WTC11 (cell line): Measurements from ENCODE around the gene EYS. TPM values are rescaled to one million over a fixed set of nuclear protein-coding genes. Genes with fewer than 3 reads are reported as not detected.

Source experiments
- ATAC-seq: fragments of 200-7000 bp; cut with Tn5 transposase; 2 replicates; pipeline ENCODE4 v1.10.0; 2021; ENCODE audit warnings: mild to moderate bottlenecking, moderate library complexity
- CTCF ChIA-PET: fragments of 300-600 bp; sonication (Branson Sonifier 250); formaldehyde crosslinking; loops from one replicate; lab custom pipeline; 2021; ENCODE audit warnings: antibody characterized with exemption; lab: Charles Lee
- POLR2A ChIA-PET: fragments of 350-600 bp; sonication (Branson Sonifier 250); formaldehyde crosslinking; loops from one replicate; lab custom pipeline; 2021; ENCODE audit warnings: antibody characterized with exemption; lab: Charles Lee
- DNase-seq: peaks from one replicate; pipeline ENCODE4 v3.0.0; 2021; ENCODE audit warnings: low spot score
- H3K27ac Mint-ChIP-seq: 2 replicates; pipeline ENCODE4 v1.8.0; 2021; ENCODE audit warnings: mixed read lengths
- H3K27me3 Mint-ChIP-seq: 2 replicates; pipeline ENCODE4 v1.8.0; 2021; ENCODE audit warnings: low read depth, mild to moderate bottlenecking, moderate library complexity, mixed read lengths
- H3K36me3 Mint-ChIP-seq: 2 replicates; pipeline ENCODE4 v1.8.0; 2021; ENCODE audit warnings: mixed read lengths
- H3K4me1 Mint-ChIP-seq: 2 replicates; pipeline ENCODE4 v1.8.0; 2022; ENCODE audit warnings: mixed read lengths
- H3K4me3 Mint-ChIP-seq: 2 replicates; pipeline ENCODE4 v1.8.0; 2021; ENCODE audit warnings: mild to moderate bottlenecking, moderate library complexity, mixed read lengths
- H3K9me3 Mint-ChIP-seq: 2 replicates; pipeline ENCODE4 v1.8.0; 2021; ENCODE audit warnings: mixed read lengths
- ARID4B ChIP-seq: sonication (generic); formaldehyde crosslinking; IDR thresholded peaks from 2 replicates; pipeline ENCODE4 v1.8.0; 2023; ENCODE audit warnings: missing genetic modification reagents, mild to moderate bottlenecking, borderline replicate concordance
- CREM ChIP-seq: sonication (generic); formaldehyde crosslinking; IDR thresholded peaks from 2 replicates; pipeline ENCODE4 v1.8.1; 2022; ENCODE audit warnings: mild to moderate bottlenecking, missing genetic modification reagents, moderate library complexity
- E2F1 ChIP-seq: sonication (generic); formaldehyde crosslinking; IDR thresholded peaks from 2 replicates; pipeline ENCODE4 v1.8.0; 2022; ENCODE audit warnings: mild to moderate bottlenecking, missing genetic modification reagents
- ESRRA ChIP-seq: sonication (generic); formaldehyde crosslinking; IDR thresholded peaks from 2 replicates; pipeline ENCODE4 v1.8.1; 2022; ENCODE audit warnings: mild to moderate bottlenecking, missing genetic modification reagents, borderline replicate concordance
- FOXJ3 ChIP-seq: sonication (generic); formaldehyde crosslinking; IDR thresholded peaks from 2 replicates; pipeline ENCODE4 v1.9.0; 2021; ENCODE audit warnings: missing genetic modification reagents, mild to moderate bottlenecking, borderline replicate concordance
- FOXK1 ChIP-seq: sonication (generic); formaldehyde crosslinking; IDR thresholded peaks from 2 replicates; pipeline ENCODE4 v1.8.0; 2022; ENCODE audit warnings: mild to moderate bottlenecking, moderate library complexity, missing genetic modification reagents
- JUN ChIP-seq: sonication (generic); formaldehyde crosslinking; IDR thresholded peaks from 2 replicates; pipeline ENCODE4 v1.8.0; 2023; ENCODE audit warnings: mild to moderate bottlenecking, missing genetic modification reagents
- KAT7 ChIP-seq: sonication (generic); formaldehyde crosslinking; IDR thresholded peaks from 2 replicates; pipeline ENCODE4 v1.8.1; 2023; ENCODE audit warnings: missing genetic modification reagents, mild to moderate bottlenecking, borderline replicate concordance
- OVOL2 ChIP-seq: fragments of 250-450 bp; sonication (Bioruptor Pico); IDR thresholded peaks from 2 replicates; pipeline ENCODE4 v1.9.0; 2021; ENCODE audit warnings: mild to moderate bottlenecking, borderline replicate concordance
- PREB ChIP-seq: sonication (generic); formaldehyde crosslinking; IDR thresholded peaks from 2 replicates; pipeline ENCODE4 v1.8.1; 2022; ENCODE audit warnings: mild to moderate bottlenecking, missing genetic modification reagents, moderate library complexity, borderline replicate concordance
- PRRX2 ChIP-seq: fragments of 250-450 bp; sonication (Bioruptor Pico); IDR thresholded peaks from 2 replicates; pipeline ENCODE4 v1.8.0; 2021; ENCODE audit warnings: mild to moderate bottlenecking
- SMAD4 ChIP-seq: sonication (generic); formaldehyde crosslinking; IDR thresholded peaks from 2 replicates; pipeline ENCODE4 v1.8.0; 2022; ENCODE audit warnings: mild to moderate bottlenecking, missing genetic modification reagents
- STAT6 ChIP-seq: sonication (generic); formaldehyde crosslinking; conservative IDR thresholded peaks from 2 replicates; pipeline ENCODE4 v1.8.1; 2023; ENCODE audit warnings: mild to moderate bottlenecking, low read depth, missing genetic modification reagents, moderate library complexity
- TEAD4 ChIP-seq: sonication (generic); formaldehyde crosslinking; IDR thresholded peaks from 2 replicates; pipeline ENCODE4 v1.8.0; 2022; ENCODE audit warnings: mild to moderate bottlenecking, missing genetic modification reagents
- TP53 ChIP-seq: sonication (generic); formaldehyde crosslinking; IDR thresholded peaks from 2 replicates; pipeline ENCODE4 v1.8.1; 2023; ENCODE audit warnings: mild to moderate bottlenecking, missing genetic modification reagents
- USF2 ChIP-seq: sonication (generic); formaldehyde crosslinking; IDR thresholded peaks from 2 replicates; pipeline ENCODE4 v1.8.1; 2023; ENCODE audit warnings: mild to moderate bottlenecking, missing genetic modification reagents, moderate library complexity
- ZNF121 ChIP-seq: sonication (generic); formaldehyde crosslinking; IDR thresholded peaks from 2 replicates; pipeline ENCODE4 v1.8.0; 2023; ENCODE audit warnings: missing genetic modification reagents
- ZNF281 ChIP-seq: sonication (generic); formaldehyde crosslinking; IDR thresholded peaks from 2 replicates; pipeline ENCODE4 v1.8.0; 2023; ENCODE audit warnings: mild to moderate bottlenecking, missing genetic modification reagents
- ZNF425 ChIP-seq: fragments of 250-450 bp; sonication (Bioruptor Pico); conservative IDR thresholded peaks from 2 replicates; pipeline ENCODE4 v1.9.0; 2021; ENCODE audit warnings: mild to moderate bottlenecking
- total RNA-seq: library from RNA; stranded (reverse); gene quantifications from 3 replicates; pipeline ENCODE4 v1.2.3, GENCODE V29; 2021

Gene EYS
- total RNA-seq, 1 experiment from 2014 or later, result not detected

- ChIA-PET CTCF (no interaction called here), POLR2A (no interaction called here)
- Mint-ChIP-seq H3K9me3 (peaks cover 28% of the 10 kb centered on the region), H3K4me1 (no peaks in the 10 kb centered on the region), H3K27me3 (peaks cover 4% of the 10 kb centered on the region), H3K36me3 (peaks cover 4% of the 10 kb centered on the region), H3K4me3 (no peak overlapping the region), H3K27ac (no peak overlapping the region)
- TF ChIP-seq FOXJ3 (CRISPR knock-in tag), result no peak
- no peak for TF ChIP-seq TEAD4 (CRISPR knock-in tag)
- no peak for TF ChIP-seq USF2
- no peak for TF ChIP-seq ZNF425 (CRISPR knock-in tag)
- no peak for TF ChIP-seq TP53 (CRISPR knock-in tag)
- no peak for TF ChIP-seq PRRX2
- TF ChIP-seq OVOL2, result no peak
- TF ChIP-seq JUN (CRISPR knock-in tag), result no peak
- no peak for TF ChIP-seq ZNF121 (CRISPR knock-in tag)
- no peak for TF ChIP-seq STAT6
- TF ChIP-seq ESRRA (CRISPR knock-in tag), result no peak
- TF ChIP-seq SMAD4, result no peak
- TF ChIP-seq E2F1 (CRISPR knock-in tag), result no peak
- TF ChIP-seq FOXK1 (CRISPR knock-in tag), result no peak
- TF ChIP-seq ARID4B (CRISPR knock-in tag), result no peak
- TF ChIP-seq ZNF281, result no peak
- TF ChIP-seq KAT7, result no peak
- TF ChIP-seq CREM (CRISPR knock-in tag), result no peak
- TF ChIP-seq PREB (CRISPR knock-in tag), result no peak
- no peak for ATAC-seq
- no peak for DNase-seq
These were observed 1565.3 kb downstream of the EYS start for GRCh38 chr6:64141680-64142079.
